Cardiac muscle cell (in vitro differentiated cells and primary cell): ENCODE measurements around the gene NR1I3. TPM values are rescaled to one million over a fixed set of nuclear protein-coding genes. Genes with fewer than 3 reads are reported as not detected.

Source experiments
- DNase-seq, 2 donors: peaks; one replicate each; pipeline versions ENCODE4 v3.0.0 to v3.0.0-alpha.2; 2010 to 2017; ENCODE audit warnings: low read depth in 1 of 2, low spot score in 1 of 2
- H3K27ac ChIP-seq: fragments of 200-600 bp; sonication (generic); 2 replicates; pipeline ENCODE4 v1.5.1; 2016
- H3K27me3 ChIP-seq: fragments of 200-600 bp; sonication (generic); 2 replicates; pipeline ENCODE4 v1.6.0; 2016; ENCODE audit warnings: control low read depth
- H3K36me3 ChIP-seq: fragments of 200-600 bp; sonication (generic); 2 replicates; pipeline ENCODE4 v1.5.1; 2016; ENCODE audit warnings: control low read depth
- H3K4me1 ChIP-seq: fragments of 200-600 bp; sonication (generic); 2 replicates; pipeline ENCODE4 v1.8.1; 2017; ENCODE audit warnings: low read depth, mild to moderate bottlenecking, mixed run types
- H3K4me3 ChIP-seq: fragments of 200-600 bp; sonication (generic); 2 replicates; pipeline ENCODE4 v1.5.1; 2016; ENCODE audit warnings: mild to moderate bottlenecking
- H3K9me3 ChIP-seq: fragments of 200-600 bp; sonication (generic); 2 replicates; pipeline ENCODE4 v1.5.1; 2017; ENCODE audit warnings: low read depth, mild to moderate bottlenecking, control low read depth
- CTCF ChIP-seq: IDR thresholded peaks from 2 replicates; pipeline ENCODE4 v1.5.1; 2012; ENCODE audit warnings: low read depth, mild to moderate bottlenecking, low read length
- polyA plus RNA-seq: library from polyadenylated mRNA; unstranded; fragments of >200 nt; fragmentation: Nextera tagmentation; extraction: Ambion mirVana; gene quantifications from 2 replicates; pipeline ENCODE4 v1.2.1, GENCODE V29; 2016
- total RNA-seq: library from RNA; depleted of rRNA; stranded (reverse); fragments of >200 nt; gene quantifications from 2 replicates; pipeline ENCODE4 v1.2.3, GENCODE V29; 2016

The NR1I3 gene
- total and polyA plus RNA-seq, 2 experiments from 2014 or later = 0.33 TPM; not detected in 1

GRCh38 chr1:161209790-161210409, 28.1 kb downstream of the NR1I3 start:
- Histone ChIP-seq H3K9me3 (no peaks in the 10 kb centered on the region), H3K27ac (no peak overlapping the region), H3K36me3 (peaks cover 58% of the 10 kb centered on the region), H3K4me3 (no peak overlapping the region), H3K27me3 (no peaks in the 10 kb centered on the region), H3K4me1 (no peaks in the 10 kb centered on the region)
- TF ChIP-seq CTCF = peak; percentile 96
- peak; percentile 77 to 89 for DNase-seq

GRCh38 chr1:161207173-161207572, 30.8 kb downstream of the NR1I3 start:
- no peak overlapping the region for H3K27ac ChIP-seq
- DNase-seq = peak in 1 of 2 donors; percentile 90
- H3K36me3 ChIP-seq = peaks cover 50% of the 10 kb centered on the region
- no peaks in the 10 kb centered on the region for H3K4me1 ChIP-seq
- no peaks in the 10 kb centered on the region for H3K9me3 ChIP-seq
- H3K4me3 ChIP-seq = no peak overlapping the region
- TF ChIP-seq CTCF = no peak
- no peaks in the 10 kb centered on the region for H3K27me3 ChIP-seq

GRCh38 chr1:161206411-161207140, 31.4 kb downstream of the NR1I3 start:
- no peaks in the 10 kb centered on the region for H3K9me3 ChIP-seq
- TF ChIP-seq CTCF = no peak
- DNase-seq = peak in 1 of 2 donors; percentile 76
- H3K27me3 ChIP-seq = no peaks in the 10 kb centered on the region
- no peak overlapping the region for H3K4me3 ChIP-seq
- H3K36me3 ChIP-seq = peaks cover 46% of the 10 kb centered on the region
- no peaks in the 10 kb centered on the region for H3K4me1 ChIP-seq
- no peak overlapping the region for H3K27ac ChIP-seq

GRCh38 chr1:161201836-161202712, 35.9 kb downstream of the NR1I3 start, which contains the start of gene NDUFS2:
Gene NDUFS2, plus strand, starts transcription at chr1:161202367. Its CDS starts 19 bp downstream, at chr1:161202386.
- Histone ChIP-seq H3K27ac (peak within 1 kb of the TSS; percentile 92), H3K27me3 (no peaks in the 10 kb centered on the region), H3K4me3 (peak within 1 kb of the TSS; percentile 73), H3K4me1 (peaks cover 18% of the 10 kb centered on the region), H3K36me3 (peaks cover 16% of the 10 kb centered on the region), H3K9me3 (no peaks in the 10 kb centered on the region)
- peak; percentile 100 for DNase-seq
- peak; percentile 30 for TF ChIP-seq CTCF
